ENCODE data around the gene SMYD3.
"Not testable (repeated sequence)": the region's sequence is repeated elsewhere in the genome, so short reads cannot be mapped to it uniquely, and the experiment has no call there.

The SMYD3 gene

GRCh38 chr1:246051909-246052518 lies 455.1 kb downstream of the SMYD3 start:
- no peak for DNase-seq

GRCh38 chr1:246048693-246049092 lies 458.4 kb downstream of the SMYD3 start:
- no peak for DNase-seq

GRCh38 chr1:246043556-246043955 lies 463.5 kb downstream of the SMYD3 start:
- DNase-seq, result peak; percentile 14

GRCh38 chr1:246041360-246041759 lies 465.7 kb downstream of the SMYD3 start:
- DNase-seq, result no peak

- no peak for DNase-seq
Measured at GRCh38 chr1:246040200-246040890, 466.7 kb downstream of the SMYD3 start.

- DNase-seq, result no peak
Measured at GRCh38 chr1:246039584-246039983, 467.5 kb downstream of the SMYD3 start.

- DNase-seq, result no peak
Measured at GRCh38 chr1:246037832-246038231, 469.2 kb downstream of the SMYD3 start.

- DNase-seq, result no peak
Measured at GRCh38 chr1:246036175-246036574, 470.9 kb downstream of the SMYD3 start.

GRCh38 chr1:246035060-246035541 lies 472.0 kb downstream of the SMYD3 start:
- DNase-seq, result no peak

GRCh38 chr1:246034630-246035029 lies 472.4 kb downstream of the SMYD3 start:
- DNase-seq, result no peak

- no peak for DNase-seq
Measured at GRCh38 chr1:246032984-246033383, 474.1 kb downstream of the SMYD3 start.

GRCh38 chr1:246032031-246032551 lies 475.0 kb downstream of the SMYD3 start:
- DNase-seq, result peak; percentile 22

GRCh38 chr1:246029616-246030015 lies 477.5 kb downstream of the SMYD3 start:
- DNase-seq, result no peak

GRCh38 chr1:246024118-246024517 lies 483.0 kb downstream of the SMYD3 start:
- not testable (repeated sequence) for DNase-seq

- DNase-seq, result no peak
Measured at GRCh38 chr1:246020211-246020954, 486.7 kb downstream of the SMYD3 start.

- DNase-seq, result no peak
Measured at GRCh38 chr1:246018146-246018545, 488.9 kb downstream of the SMYD3 start.

GRCh38 chr1:246012341-246012740 lies 494.7 kb downstream of the SMYD3 start:
- DNase-seq, result no peak

GRCh38 chr1:246010386-246010785 lies 496.7 kb downstream of the SMYD3 start:
- no peak for DNase-seq

- DNase-seq, result no peak
Measured at GRCh38 chr1:246008363-246008831, 498.7 kb downstream of the SMYD3 start.

GRCh38 chr1:246005067-246005466 lies 502.0 kb downstream of the SMYD3 start:
- DNase-seq, result no peak

- no peak for DNase-seq
Measured at GRCh38 chr1:246004301-246004700, 502.8 kb downstream of the SMYD3 start.

- no peak for DNase-seq
Measured at GRCh38 chr1:246003442-246003730, 503.7 kb downstream of the SMYD3 start.

- peak; percentile 26 for DNase-seq
Measured at GRCh38 chr1:246002725-246003441, 504.2 kb downstream of the SMYD3 start.

Measured in NCI-H2227 treated with DMSO at 0.1 percent for 48 hours (cell line).